Upper lobe of left lung (tissue), 6 donors: ENCODE results near the gene ITCH. TPM values are rescaled to one million over a fixed set of nuclear protein-coding genes. Genes with fewer than 3 reads are reported as not detected.
A peak's percentile ranks its signal among the peaks of the same experiment; 100 is the strongest.

Experiments
- ATAC-seq, 2 donors: fragments of 200-7000 bp; cut with Tn5 transposase; one replicate each; pipeline ENCODE4 v1.9.1; 2022; ENCODE audit warnings: mild to moderate bottlenecking in 2 of 2, moderate library complexity in 2 of 2; ENCODE audit not compliant: low FRiP score in 2 of 2
- DNase-seq, 2 donors: peaks; one replicate each; pipeline ENCODE4 v3.0.0-alpha.2; 2019 to 2020
- H3K27ac ChIP-seq, 4 donors: fragments of 200-600 bp; sonication (generic); one replicate each; pipeline ENCODE4 v1.5.1; 2016 to 2019
- H3K27me3 ChIP-seq, 4 donors: fragments of 200-600 bp; sonication (generic); one replicate each; pipeline ENCODE4 v1.5.1; 2017 to 2019
- H3K36me3 ChIP-seq, 4 donors: fragments of 200-600 bp; sonication (generic); one replicate each; pipeline ENCODE4 v1.5.1; 2016 to 2019
- H3K4me1 ChIP-seq, 4 donors: fragments of 200-600 bp; sonication (generic); one replicate each; pipeline ENCODE4 v1.5.1; 2018 to 2019
- H3K4me3 ChIP-seq, 4 donors: fragments of 200-600 bp; sonication (generic); one replicate each; pipeline ENCODE4 v1.5.1; 2017 to 2019; ENCODE audit warnings: mild to moderate bottlenecking in 2 of 4, moderate library complexity in 1 of 4
- H3K9me3 ChIP-seq, 4 donors: fragments of 200-600 bp; sonication (generic); one replicate each; pipeline ENCODE4 v1.5.1; 2018 to 2019
- EP300 ChIP-seq, 4 donors: sonication (generic); formaldehyde crosslinking; IDR thresholded peaks; one replicate each; pipeline ENCODE4 v1.5.1; 2017; ENCODE audit warnings: antibody characterized with exemption in 4 of 4, control low read depth in 2 of 4
- POLR2A ChIP-seq, 4 donors: fragments of 450-650 bp; IDR thresholded peaks; one replicate each; pipeline ENCODE4 v1.5.1; 2016 to 2017; ENCODE audit warnings: antibody characterized with exemption in 4 of 4, mild to moderate bottlenecking in 2 of 4
- POLR2AphosphoS5 ChIP-seq, 2 donors: sonication (generic); formaldehyde crosslinking; IDR thresholded peaks; one replicate each; pipeline ENCODE4 v1.5.1; 2017; ENCODE audit warnings: antibody characterized with exemption in 2 of 2
- WGBS, 2 donors: methylation state at CpG; one replicate each; pipeline ENCODE4 v1.1.5; 2017 to 2018; 5-methylcytosine and 5-hydroxymethylcytosine counted together
- total RNA-seq, 6 donors: library from RNA; depleted of rRNA in 4 of 6; stranded (reverse); fragments of >200 nt in 4 of 6; gene quantifications; one replicate each; pipeline versions ENCODE4 v1.1.0 to v1.2.1, GENCODE V29; 2016 to 2021
- TF ChIP-seq, protein P1 (sequence below), 6 experiments: fragments of 450-650 bp in 4 of 6; fragments of 200-600 bp in 2 of 6; sonication (generic) in 2 of 6; IDR thresholded peaks; one replicate each; pipeline ENCODE4 v1.5.1; 2016 to 2019; ENCODE audit warnings: antibody characterized with exemption in 6 of 6
- donor health status: DM: no; HTN: no; CAD: no; lungs with moderate emphysema.
- donor health status: DM: no; HTN: yes; CAD: no; lungs with severe emphysema.

ITCH gene
- total RNA-seq, 6 donors from 2014 or later, result 26.6 to 57.2 (median 45.5) TPM

DNA sequence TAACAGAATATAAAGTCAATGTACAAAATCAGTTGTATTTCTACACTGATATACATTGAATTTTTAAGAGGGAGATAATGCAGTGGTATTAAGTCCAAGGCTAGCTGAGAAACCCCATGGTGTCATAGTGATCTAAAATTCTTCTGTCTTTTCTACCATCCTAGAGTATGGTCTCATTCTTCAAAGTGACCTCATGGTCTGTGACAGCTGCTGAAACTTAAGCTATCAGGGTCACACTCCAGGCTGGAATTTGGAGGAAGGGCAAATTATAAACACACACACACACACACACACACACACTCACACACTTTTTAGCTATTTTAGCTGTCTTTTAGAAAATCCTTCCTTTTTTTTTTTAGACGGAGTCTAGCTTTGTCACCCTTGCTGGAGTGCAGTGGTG, 105.9 kb downstream of the ITCH start:
- no peak for ATAC-seq
- Histone ChIP-seq H3K4me1 (peaks cover 0 to 8% (median 6%) of the 10 kb centered on the region in 4 donors), H3K27me3 (no peaks in the 10 kb centered on the region), H3K4me3 (no peak overlapping the region), H3K9me3 (no peaks in the 10 kb centered on the region), H3K27ac (no peak overlapping the region), H3K36me3 (peaks cover 0 to 63% (median 14%) of the 10 kb centered on the region in 4 donors)
- no peak for TF ChIP-seq POLR2A (IDR thresholded peaks at IDR 0.05)
- TF ChIP-seq, protein P1, sequence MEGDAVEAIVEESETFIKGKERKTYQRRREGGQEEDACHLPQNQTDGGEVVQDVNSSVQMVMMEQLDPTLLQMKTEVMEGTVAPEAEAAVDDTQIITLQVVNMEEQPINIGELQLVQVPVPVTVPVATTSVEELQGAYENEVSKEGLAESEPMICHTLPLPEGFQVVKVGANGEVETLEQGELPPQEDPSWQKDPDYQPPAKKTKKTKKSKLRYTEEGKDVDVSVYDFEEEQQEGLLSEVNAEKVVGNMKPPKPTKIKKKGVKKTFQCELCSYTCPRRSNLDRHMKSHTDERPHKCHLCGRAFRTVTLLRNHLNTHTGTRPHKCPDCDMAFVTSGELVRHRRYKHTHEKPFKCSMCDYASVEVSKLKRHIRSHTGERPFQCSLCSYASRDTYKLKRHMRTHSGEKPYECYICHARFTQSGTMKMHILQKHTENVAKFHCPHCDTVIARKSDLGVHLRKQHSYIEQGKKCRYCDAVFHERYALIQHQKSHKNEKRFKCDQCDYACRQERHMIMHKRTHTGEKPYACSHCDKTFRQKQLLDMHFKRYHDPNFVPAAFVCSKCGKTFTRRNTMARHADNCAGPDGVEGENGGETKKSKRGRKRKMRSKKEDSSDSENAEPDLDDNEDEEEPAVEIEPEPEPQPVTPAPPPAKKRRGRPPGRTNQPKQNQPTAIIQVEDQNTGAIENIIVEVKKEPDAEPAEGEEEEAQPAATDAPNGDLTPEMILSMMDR (IDR thresholded peaks at IDR 0.05), result no peak
- no peak for TF ChIP-seq EP300 (IDR thresholded peaks at IDR 0.05)
- no peak for TF ChIP-seq POLR2AphosphoS5 (IDR thresholded peaks at IDR 0.05)
- WGBS, 2 donors, result 65 to 75% methylated on average over 1 of the region's 1 CpG
- DNase-seq, result no peak

DNA sequence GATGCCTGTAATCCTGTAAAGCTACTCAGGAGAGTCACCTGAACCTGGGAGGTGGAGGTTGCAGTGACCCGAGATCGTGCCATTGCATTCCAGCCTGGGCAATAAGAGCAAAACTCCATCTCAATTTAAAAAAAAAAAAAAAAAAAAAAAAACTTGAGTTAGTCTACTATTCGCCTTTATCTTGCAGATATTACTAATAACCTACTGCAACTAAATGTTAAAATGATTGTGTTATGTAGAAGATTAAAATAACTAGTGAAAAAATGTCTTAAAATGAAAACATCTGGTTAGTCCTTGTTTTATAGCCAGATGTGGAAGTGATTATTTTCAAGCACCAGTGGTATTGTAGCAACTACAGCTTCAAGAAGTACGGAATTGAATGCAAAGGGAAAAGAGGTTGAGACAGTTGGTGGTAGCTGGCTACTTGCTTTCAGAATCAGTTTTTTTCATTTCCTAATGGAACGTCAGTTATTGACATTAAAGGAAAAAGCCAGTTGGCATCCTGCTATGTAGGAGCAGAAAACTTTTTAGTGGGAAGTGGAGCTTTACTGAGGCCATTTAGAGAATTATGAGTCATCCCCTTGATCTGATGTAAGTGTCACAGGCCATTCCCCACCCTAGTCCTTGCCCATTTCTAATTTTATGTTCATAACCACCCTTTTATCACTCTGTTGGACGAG, 109.3 kb downstream of the ITCH start:
- no peak for DNase-seq
- peak in 1 of 2 donors; percentile 81 for ATAC-seq
- no peak overlapping the region for H3K27ac ChIP-seq
- TF ChIP-seq, protein P1 (IDR thresholded peaks at IDR 0.05), result no peak
- TF ChIP-seq POLR2A (IDR thresholded peaks at IDR 0.05) (no peak), POLR2AphosphoS5 (IDR thresholded peaks at IDR 0.05) (no peak), EP300 (IDR thresholded peaks at IDR 0.05) (no peak)
- peaks cover 0 to 49% (median 8%) of the 10 kb centered on the region in 4 donors for H3K36me3 ChIP-seq
- peaks cover 0 to 15% (median 6%) of the 10 kb centered on the region in 4 donors for H3K4me1 ChIP-seq
- H3K9me3 ChIP-seq, result no peaks in the 10 kb centered on the region
- no peak overlapping the region for H3K4me3 ChIP-seq
- WGBS, 2 donors, result 76 to 80% methylated on average over 6 of the region's 6 CpGs
- no peaks in the 10 kb centered on the region for H3K27me3 ChIP-seq

DNA sequence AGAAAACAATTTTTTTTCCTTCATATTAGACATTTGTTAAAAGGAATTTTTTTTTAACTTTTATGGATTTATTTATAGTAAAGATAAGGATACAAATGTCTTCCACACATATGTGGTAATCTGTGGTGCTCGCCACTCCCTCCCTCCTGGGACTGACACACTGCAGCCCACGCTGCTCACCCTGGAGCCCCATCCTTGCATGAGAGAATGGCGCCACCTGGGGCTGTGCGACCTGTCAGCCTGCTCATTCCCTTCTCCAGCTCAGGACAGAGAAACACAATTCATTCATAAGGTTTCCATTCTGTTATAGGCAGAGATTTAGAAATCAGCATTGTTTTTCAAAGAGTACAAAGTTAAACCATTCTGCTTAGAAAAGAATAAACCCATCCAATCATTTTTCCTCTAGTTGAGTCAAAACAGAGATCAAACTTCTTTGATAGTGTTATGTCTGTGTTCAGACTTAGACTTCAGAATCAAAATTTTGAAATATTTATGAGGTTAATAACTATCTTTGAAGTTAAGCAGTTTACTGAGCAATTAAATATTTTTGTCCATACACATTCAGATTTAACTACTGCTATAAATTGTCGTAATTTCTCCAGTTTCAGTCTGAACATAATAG, 110.3 kb downstream of the ITCH start:
- Histone ChIP-seq H3K27ac (no peak overlapping the region), H3K9me3 (no peaks in the 10 kb centered on the region), H3K4me1 (peaks cover 0 to 15% (median 6%) of the 10 kb centered on the region in 4 donors), H3K27me3 (no peaks in the 10 kb centered on the region), H3K4me3 (no peak overlapping the region), H3K36me3 (peaks cover 0 to 53% (median 7%) of the 10 kb centered on the region in 4 donors)
- DNase-seq (no peak), ATAC-seq (peak in 1 of 2 donors; percentile 85)
- no peak for TF ChIP-seq EP300 (IDR thresholded peaks at IDR 0.05)
- TF ChIP-seq, protein P1 (IDR thresholded peaks at IDR 0.05), result no peak
- TF ChIP-seq POLR2AphosphoS5 (IDR thresholded peaks at IDR 0.05), result no peak
- no peak for TF ChIP-seq POLR2A (IDR thresholded peaks at IDR 0.05)
- 84 to 87% methylated on average over 5 of the region's 5 CpGs for WGBS, 2 donors

DNA sequence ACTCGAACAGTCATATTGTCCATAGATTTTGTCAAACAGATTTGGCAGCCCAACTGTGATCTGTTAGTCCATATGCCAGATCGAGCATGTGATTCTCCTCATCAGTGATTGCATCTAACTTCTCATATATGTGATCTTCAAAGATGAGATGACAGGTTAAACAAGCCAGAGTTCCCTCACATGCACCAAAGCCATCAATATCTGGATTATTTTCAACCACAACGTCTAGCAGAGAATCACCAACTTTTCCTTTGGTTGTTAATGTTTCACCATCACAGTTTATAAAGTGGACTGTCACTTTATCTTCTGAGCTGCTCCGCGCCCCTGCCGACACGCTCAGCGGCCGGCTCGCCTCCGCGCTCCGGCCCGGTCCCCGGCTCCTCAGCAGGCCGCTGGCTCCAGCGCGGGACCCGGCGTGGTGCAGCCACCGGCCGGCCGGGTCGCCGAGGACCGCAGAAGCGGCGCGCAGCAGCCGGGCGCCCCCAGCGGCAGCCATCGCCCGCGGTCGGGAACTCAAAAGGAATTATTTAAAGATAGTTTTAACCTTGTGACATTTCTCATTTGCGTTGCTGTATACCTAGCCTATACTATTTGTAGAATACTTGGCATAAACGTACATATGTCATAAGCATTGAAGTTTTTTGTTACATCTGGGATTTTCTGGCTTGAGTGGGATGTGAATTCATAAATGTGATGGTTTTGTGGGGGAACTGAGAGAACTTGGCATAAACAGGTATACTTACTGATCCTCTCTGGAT, 113.1 kb downstream of the ITCH start:
- Histone ChIP-seq H3K4me1 (peaks cover 0 to 15% (median 6%) of the 10 kb centered on the region in 4 donors), H3K36me3 (peaks cover 2 to 58% (median 11%) of the 10 kb centered on the region in 4 donors), H3K9me3 (no peaks in the 10 kb centered on the region), H3K27me3 (no peaks in the 10 kb centered on the region), H3K27ac (peak overlapping the region in 1 of 4 donors; percentile 64), H3K4me3 (no peak overlapping the region)
- WGBS, 2 donors, result 36 to 40% methylated on average over 20 to 38 of the region's 38 CpGs
- peak; percentile 69 to 90 for ATAC-seq
- TF ChIP-seq, protein P1 (IDR thresholded peaks at IDR 0.05), result peak; percentile 40 to 74 (median 62)
- no peak for TF ChIP-seq EP300 (IDR thresholded peaks at IDR 0.05)
- DNase-seq, result peak; percentile 41 to 94
